ENCODE results near the gene NLRP7.
"Not testable (repeated sequence)": the region's sequence is repeated elsewhere in the genome, so short reads cannot be mapped to it uniquely, and the experiment has no call there.

Gene NLRP7

GRCh38 chr19:54947381-54947780 is at the start of gene NLRP7:
Gene NLRP7, minus strand, starts transcription at chr19:54947530.
- DNase-seq (ENCODE audit: low read depth) = no peak

- DNase-seq (ENCODE audit: low read depth) = no peak
Measured at GRCh38 chr19:54995561-54995960, 48.2 kb upstream of the NLRP7 start.

GRCh38 chr19:54989531-54989930 is 42.2 kb upstream of the NLRP7 start:
- DNase-seq (ENCODE audit: low read depth) = not testable (repeated sequence)

- not testable (repeated sequence) for DNase-seq (ENCODE audit: low read depth)
Measured at GRCh38 chr19:54982562-54982961, 35.2 kb upstream of the NLRP7 start.

- not testable (repeated sequence) for DNase-seq (ENCODE audit: low read depth)
Measured at GRCh38 chr19:54973229-54974090, 26.1 kb upstream of the NLRP7 start.

GRCh38 chr19:54971446-54971845 is 24.1 kb upstream of the NLRP7 start:
- not testable (repeated sequence) for DNase-seq (ENCODE audit: low read depth)

- DNase-seq (ENCODE audit: low read depth) = no peak
Measured at GRCh38 chr19:54969647-54970046, 22.3 kb upstream of the NLRP7 start.

DNA sequence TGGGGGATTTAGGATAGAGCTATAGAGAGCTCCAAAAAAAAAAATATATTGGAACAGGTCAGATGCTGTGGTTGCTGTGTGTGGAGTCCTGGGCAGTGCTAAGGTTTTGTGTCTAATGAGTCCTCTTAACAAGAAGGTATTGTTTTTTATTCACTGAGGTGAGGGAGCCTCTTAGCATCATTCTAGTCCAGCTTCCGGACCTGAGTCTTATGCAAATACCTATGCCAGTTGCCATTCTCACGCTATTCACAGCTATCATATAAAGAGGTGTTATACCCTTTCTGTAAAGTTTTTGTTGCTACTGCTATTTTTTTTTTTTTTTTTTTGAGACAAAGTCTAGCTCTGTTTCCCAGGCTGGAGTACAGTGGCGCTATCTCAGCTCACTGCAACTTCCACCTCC is 20.3 kb upstream of the NLRP7 start:
- DNase-seq (ENCODE audit: low read depth) = no peak

- DNase-seq (ENCODE audit: low read depth) = not testable (repeated sequence)
Measured at GRCh38 chr19:54965055-54965454, 17.7 kb upstream of the NLRP7 start.

DNA sequence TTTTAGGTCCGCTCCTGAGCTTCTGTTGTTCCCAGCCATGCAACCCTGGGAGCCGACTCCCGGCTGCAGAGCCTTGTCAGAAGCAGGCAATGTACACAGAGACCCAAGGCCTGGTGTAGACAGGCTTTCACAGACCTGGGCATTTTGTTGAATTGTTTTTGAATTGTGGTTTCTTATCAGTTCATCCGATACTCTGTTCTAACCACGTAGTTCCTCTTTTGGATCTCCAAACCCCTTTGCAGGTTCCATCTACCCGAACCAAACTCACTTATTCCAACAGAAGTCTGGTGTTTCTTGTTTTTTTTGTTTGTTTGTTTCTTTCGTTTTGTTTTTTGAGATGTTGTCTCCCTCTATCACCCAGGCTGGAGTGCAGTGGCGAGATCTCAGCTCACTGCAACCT is 12.5 kb upstream of the NLRP7 start:
- no peak for DNase-seq (ENCODE audit: low read depth)

DNA sequence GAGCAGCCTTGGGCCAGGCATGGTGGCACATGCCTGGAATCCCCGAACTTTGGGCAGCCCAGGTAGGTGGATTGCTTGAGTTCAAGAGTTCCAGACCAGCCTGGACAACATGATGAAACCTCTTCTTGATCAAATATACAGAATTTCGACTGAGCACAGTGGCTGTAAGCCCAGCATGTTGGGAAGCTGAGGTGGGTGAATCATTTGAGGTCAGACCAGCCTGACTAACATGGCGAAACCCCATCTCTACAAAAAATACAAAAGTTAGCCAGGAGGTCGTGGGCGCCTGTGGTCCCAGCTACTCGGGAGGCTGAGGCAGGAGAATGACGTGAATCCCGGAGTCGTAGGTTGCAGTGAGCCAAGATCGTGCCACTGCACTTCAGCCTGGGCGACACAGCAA is 8.0 kb upstream of the NLRP7 start:
- DNase-seq (ENCODE audit: low read depth) = no peak

DNA sequence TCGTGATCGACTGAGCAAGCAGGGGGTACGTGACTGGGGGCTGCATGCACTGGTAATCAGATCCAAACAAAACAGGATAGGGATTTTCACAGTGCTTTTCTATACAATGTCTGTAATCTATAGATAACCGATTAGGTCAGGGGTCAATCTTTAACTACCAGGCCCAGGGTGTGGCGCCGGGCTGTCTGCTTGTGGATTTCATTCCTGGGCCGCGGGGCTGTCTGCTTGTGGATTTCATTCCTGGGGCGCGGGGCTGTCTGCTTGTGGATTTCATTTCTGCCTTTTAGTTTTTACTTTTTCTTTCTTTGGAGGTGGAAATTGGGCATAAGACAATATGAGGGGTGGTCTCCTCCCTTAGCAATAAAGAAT is 6.0 kb upstream of the NLRP7 start:
- not testable (repeated sequence) for DNase-seq (ENCODE audit: low read depth)

- DNase-seq (ENCODE audit: low read depth) = no peak
Measured at GRCh38 chr19:54952591-54953344, 5.4 kb upstream of the NLRP7 start.

DNA sequence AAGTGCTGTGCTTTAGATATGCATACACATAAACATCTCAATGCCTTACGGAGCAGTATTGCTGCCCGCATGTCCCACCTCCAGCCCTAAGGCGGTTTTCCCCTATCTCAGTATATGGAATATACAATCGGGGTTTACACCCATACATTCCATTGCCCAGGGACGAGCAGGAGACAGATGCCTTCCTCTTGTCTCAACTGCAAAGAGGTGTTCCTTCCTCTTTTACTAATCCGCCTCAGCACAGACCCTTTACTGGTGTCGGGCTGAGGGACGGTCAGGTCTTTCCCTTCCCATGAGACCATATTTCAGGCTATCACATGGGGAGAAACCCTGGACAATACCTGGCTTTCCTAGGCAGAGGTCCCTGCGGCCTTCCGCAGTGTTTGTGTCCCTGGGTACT is 3.2 kb upstream of the NLRP7 start:
- not testable (repeated sequence) for DNase-seq (ENCODE audit: low read depth)

GRCh38 chr19:54949412-54949811 is 2.1 kb upstream of the NLRP7 start:
- no peak for DNase-seq (ENCODE audit: low read depth)

GRCh38 chr19:54943772-54944361 is 3.5 kb downstream of the NLRP7 start:
- not testable (repeated sequence) for DNase-seq (ENCODE audit: low read depth)

DNA sequence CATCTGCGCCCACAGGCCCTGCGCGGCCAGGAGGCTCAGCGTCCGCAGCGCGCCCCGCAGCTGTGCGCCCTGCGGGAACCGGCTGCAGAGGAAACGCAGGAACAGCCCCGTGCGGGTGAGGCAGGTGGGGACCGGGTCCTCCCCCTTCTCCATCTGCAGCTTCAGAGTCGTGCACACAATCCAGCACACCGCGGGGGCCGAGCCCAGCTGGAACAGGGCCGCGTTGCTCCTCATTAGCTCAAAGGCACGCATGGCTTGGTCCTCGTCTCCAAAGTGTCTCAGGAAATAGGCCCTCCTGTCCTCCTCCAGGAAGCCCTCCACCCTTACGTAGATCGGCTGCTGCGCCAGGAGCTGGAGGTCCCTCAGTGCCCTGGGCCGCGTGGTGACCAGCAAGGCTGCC is 7.8 kb downstream of the NLRP7 start:
- not testable (repeated sequence) for DNase-seq (ENCODE audit: low read depth)

GRCh38 chr19:54938906-54939305 is 8.4 kb downstream of the NLRP7 start:
- no peak for DNase-seq (ENCODE audit: low read depth)

DNA sequence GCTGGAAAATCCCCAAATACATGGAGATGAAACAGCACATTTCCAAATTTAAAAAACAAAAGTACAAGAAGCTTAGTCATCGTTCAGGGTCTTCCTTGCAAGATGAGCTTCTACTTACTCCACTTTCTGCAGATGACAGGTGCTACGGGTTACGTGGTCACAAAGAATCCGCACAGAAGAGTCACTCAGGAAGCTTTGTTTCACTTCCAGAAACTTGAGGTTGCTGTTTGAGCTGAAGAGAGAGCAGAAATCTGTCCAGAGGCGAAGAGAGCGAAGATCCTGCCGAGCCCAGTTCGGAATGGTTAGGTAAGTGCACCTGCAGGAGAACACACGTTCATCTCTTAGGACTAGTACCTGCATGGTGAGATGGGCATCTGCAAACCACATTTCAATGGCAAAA is 9.4 kb downstream of the NLRP7 start:
- no peak for DNase-seq (ENCODE audit: low read depth)

GRCh38 chr19:54928299-54928698 is 19.0 kb downstream of the NLRP7 start:
- no peak for DNase-seq (ENCODE audit: low read depth)

GRCh38 chr19:54923276-54923675 is 24.1 kb downstream of the NLRP7 start:
- DNase-seq (ENCODE audit: low read depth) = no peak

- no peak for DNase-seq (ENCODE audit: low read depth)
Measured at GRCh38 chr19:54921082-54921481, 26.2 kb downstream of the NLRP7 start.
